AG04450 (cell line): Measurements from ENCODE around the gene DRC7. TPM values are rescaled to one million over a fixed set of nuclear protein-coding genes. Genes with fewer than 3 reads are reported as not detected.

Experiments
- CTCF ChIA-PET: fragments of 300-600, 350-600 bp; formaldehyde crosslinking; extraction: SDS; loops from one replicate; lab custom pipeline; 2022; ENCODE audit warnings: antibody characterized with exemption, inconsistent platforms; lab: Charles Lee
- POLR2A ChIA-PET: fragments of 350-600 bp; formaldehyde crosslinking; extraction: SDS; loops from one replicate; lab custom pipeline; 2021; ENCODE audit warnings: antibody characterized with exemption, inconsistent platforms; lab: Yijun Ruan, JAX
- DNase-seq: peaks from one replicate; pipeline ENCODE4 v3.0.0-alpha.2; 2011; ENCODE audit warnings: low read depth, low spot score
- H3K27ac ChIP-seq: one replicate; pipeline ENCODE4 v1.5.1; 2012; ENCODE audit warnings: low read depth, low read length, control low read depth
- H3K27me3 ChIP-seq: one replicate; pipeline ENCODE4 v1.6.0; 2012; ENCODE audit warnings: low read length; ENCODE audit not compliant: control insufficient read depth, insufficient read depth
- H3K4me3 ChIP-seq: 2 replicates; pipeline ENCODE4 v1.5.1; 2011; ENCODE audit warnings: mild to moderate bottlenecking, low read depth, low read length, control low read depth
- H3K9me3 ChIP-seq: 2 replicates; pipeline ENCODE4 v1.5.1; 2012; ENCODE audit warnings: low read length; ENCODE audit not compliant: control insufficient read depth, insufficient read depth
- polyA plus RNA-seq: library from polyadenylated mRNA; depleted of rRNA; stranded (reverse); fragments of >200 nt; gene quantifications from 2 replicates; pipeline ENCODE4 v1.2.3, GENCODE V29; 2011
- TF ChIP-seq, protein P1 (sequence below): IDR thresholded peaks from 2 replicates; pipeline ENCODE4 v1.5.1; 2011; ENCODE audit warnings: low read depth, low read length, control low read depth, inconsistent platforms

The DRC7 gene
- polyA plus RNA-seq, 1 experiment = not detected

DNA sequence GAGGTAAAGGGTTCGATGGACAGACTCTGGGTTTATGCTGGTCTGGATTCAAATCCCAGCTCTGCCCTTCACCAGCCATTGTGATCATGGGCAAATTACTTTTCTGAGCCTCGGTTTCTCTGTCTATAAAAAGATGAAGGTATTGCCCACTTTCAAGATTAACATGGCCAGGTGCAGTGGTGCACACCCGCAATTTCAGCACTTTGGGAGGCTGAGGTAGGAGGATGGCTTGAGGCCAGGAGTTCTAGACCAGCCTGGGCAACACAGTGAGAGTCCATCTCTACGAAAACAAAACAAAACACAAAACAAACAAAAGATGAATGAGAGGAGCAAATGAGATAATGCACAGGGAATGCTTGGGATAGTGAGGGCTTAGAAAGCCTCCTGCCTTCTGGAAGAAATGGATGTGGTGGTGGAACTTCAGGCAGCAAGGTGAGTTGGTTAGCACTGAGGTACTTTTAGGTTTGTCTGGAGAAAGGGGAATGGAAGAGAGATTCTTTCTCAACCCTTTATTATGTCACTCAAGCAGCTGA is 18.0 kb upstream of the DRC7 start:
- no peaks in the 10 kb centered on the region; the same call in 1 of the 2 replicates for H3K9me3 ChIP-seq
- peaks cover 52% of the 10 kb centered on the region for H3K27me3 ChIP-seq
- ChIA-PET POLR2A (no interaction called here), CTCF (interaction anchor here (0.9 to 1.2 kb wide), 2 partner anchors 28 to 157 kb away, joined by 3 to 4 read pairs; no protein-coding TSS in a partner anchor)
- no peak overlapping the region for H3K27ac ChIP-seq
- DNase-seq = no peak
- H3K4me3 ChIP-seq = no peak overlapping the region
- TF ChIP-seq, protein P1, sequence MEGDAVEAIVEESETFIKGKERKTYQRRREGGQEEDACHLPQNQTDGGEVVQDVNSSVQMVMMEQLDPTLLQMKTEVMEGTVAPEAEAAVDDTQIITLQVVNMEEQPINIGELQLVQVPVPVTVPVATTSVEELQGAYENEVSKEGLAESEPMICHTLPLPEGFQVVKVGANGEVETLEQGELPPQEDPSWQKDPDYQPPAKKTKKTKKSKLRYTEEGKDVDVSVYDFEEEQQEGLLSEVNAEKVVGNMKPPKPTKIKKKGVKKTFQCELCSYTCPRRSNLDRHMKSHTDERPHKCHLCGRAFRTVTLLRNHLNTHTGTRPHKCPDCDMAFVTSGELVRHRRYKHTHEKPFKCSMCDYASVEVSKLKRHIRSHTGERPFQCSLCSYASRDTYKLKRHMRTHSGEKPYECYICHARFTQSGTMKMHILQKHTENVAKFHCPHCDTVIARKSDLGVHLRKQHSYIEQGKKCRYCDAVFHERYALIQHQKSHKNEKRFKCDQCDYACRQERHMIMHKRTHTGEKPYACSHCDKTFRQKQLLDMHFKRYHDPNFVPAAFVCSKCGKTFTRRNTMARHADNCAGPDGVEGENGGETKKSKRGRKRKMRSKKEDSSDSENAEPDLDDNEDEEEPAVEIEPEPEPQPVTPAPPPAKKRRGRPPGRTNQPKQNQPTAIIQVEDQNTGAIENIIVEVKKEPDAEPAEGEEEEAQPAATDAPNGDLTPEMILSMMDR = no peak

DNA sequence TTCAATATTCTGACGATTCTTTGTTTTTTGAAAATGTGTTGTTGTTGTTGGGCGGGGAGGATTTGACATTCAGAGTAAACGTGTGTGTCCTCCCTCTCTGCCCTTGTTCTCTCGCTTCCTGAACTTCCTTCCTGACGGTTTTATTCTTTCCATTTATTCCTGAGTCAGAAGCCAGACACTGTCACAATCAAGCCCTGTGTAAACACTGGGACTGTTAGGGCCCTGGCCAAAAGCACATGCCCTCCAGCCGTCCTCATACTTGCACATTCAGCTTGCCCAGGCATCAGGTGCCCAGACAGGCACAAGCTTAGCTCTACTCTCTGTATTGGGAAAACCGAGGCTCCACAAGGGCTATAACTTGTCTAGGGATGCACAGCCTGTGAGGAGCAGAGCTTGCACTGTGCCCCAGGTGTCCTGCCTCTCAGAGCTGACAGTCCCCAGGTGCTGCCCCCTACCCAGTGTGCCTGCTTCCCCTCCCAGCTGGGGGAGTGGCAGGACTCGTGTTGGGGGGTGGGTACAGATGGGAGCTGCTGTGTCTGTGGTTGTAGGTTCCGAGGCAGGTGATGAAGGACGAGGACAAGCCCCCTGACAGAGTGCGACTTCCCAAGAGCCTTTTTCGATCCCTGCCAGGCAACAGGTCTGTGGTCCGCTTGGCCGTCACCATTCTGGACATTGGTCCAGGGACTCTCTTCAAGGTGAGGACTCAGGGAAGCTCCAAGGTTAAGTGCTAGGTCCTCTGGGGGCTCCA is 16.8 kb upstream of the DRC7 start:
- peaks cover 51% of the 10 kb centered on the region for H3K27me3 ChIP-seq
- CTCF ChIA-PET = no interaction called here
- no peak overlapping the region for H3K4me3 ChIP-seq
- TF ChIP-seq, protein P1 = no peak
- no peak overlapping the region for H3K27ac ChIP-seq
- POLR2A ChIA-PET = no interaction called here
- H3K9me3 ChIP-seq = no peaks in the 10 kb centered on the region; the same call in 1 of the 2 replicates
- no peak for DNase-seq

DNA sequence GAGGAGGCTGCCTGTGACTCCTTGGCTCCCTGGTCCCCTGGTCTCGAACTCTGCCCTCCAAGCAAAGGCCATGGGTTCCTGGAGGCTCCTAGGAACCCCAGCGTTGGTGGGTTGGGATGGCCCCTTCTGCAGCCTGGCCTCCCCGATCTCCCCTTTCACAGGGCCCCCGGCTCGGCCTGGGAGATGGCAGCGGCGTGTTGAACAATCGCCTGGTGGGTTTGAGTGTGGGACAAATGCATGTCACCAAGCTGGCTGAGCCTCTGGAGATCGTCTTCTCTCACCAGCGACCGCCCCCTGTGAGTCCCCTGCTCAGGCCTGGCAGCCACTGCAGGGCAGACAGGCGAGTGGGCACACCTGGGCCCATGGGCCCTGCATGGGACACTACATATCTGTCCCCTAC is 15.6 kb upstream of the DRC7 start:
- Histone ChIP-seq H3K9me3 (no peaks in the 10 kb centered on the region; the same call in 1 of the 2 replicates), H3K27ac (no peak overlapping the region), H3K27me3 (peaks cover 49% of the 10 kb centered on the region), H3K4me3 (no peak overlapping the region)
- DNase-seq = no peak
- POLR2A ChIA-PET = no interaction called here
- CTCF ChIA-PET = no interaction called here
- TF ChIP-seq, protein P1 = no peak

DNA sequence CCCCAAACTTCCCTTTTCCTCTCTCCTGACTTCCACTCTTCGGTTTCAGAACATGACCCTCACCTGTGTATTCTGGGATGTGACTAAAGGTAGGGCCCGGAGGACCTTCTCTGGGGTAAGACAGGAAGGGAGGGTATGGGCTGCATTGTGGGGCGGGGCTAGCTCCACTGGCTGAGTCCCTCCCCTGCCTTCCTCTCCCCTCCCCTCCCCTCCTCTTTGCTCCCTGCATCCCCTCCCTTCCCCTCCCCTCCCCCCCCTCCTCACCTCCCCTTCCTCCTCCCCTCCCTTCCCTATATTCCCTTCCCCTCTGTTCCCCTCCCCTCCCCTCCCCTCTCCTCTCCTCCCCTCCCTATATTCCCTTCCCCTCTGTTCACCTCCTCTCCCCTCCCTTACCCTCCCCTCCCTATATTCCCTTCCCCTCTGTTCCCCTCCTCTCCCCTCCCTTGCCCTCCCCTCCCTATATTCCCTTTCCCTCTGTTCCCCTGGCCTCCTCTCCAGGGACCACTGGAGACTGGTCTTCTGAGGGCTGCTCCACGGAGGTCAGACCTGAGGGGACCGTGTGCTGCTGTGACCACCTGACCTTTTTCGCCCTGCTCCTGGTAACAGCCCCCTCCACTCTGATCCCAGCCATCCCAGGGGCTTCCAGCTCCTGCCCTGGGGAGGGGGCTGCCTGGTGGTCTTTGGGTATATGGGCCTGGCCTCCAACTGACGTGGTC is 14.7 kb upstream of the DRC7 start:
- ChIA-PET POLR2A (no interaction called here), CTCF (no interaction called here)
- TF ChIP-seq, protein P1 = no peak
- H3K27ac ChIP-seq = no peak overlapping the region
- H3K27me3 ChIP-seq = peaks cover 53% of the 10 kb centered on the region
- H3K9me3 ChIP-seq = no peaks in the 10 kb centered on the region; the same call in 1 of the 2 replicates
- no peak for DNase-seq
- no peak overlapping the region for H3K4me3 ChIP-seq
